H1 (cell line): ENCODE results near the gene NDUFB2. TPM values are rescaled to one million over a fixed set of nuclear protein-coding genes. Genes with fewer than 3 reads are reported as not detected.

ENCODE experiments used
- BCL11A ChIP-seq, 2 experiments: IDR thresholded peaks; one replicate each; pipeline ENCODE4 v1.6.1; 2011; ENCODE audit warnings: low read depth in 2 of 2, low read length in 2 of 2, mild to moderate bottlenecking in 2 of 2
- CBX8 ChIP-seq: fragments of 300-800, 300-1000 bp; sonication (generic); IDR thresholded peaks from 2 replicates; pipeline ENCODE4 v1.7.1; 2016; ENCODE audit warnings: low read depth, low read length, borderline replicate concordance
- CTBP2 ChIP-seq: IDR thresholded peaks from 2 replicates; pipeline ENCODE4 v1.7.0; 2011; ENCODE audit warnings: borderline replicate concordance, mild to moderate bottlenecking, moderate library complexity, mixed read lengths, low read length; ENCODE audit not compliant: insufficient read depth, insufficient read length
- EGR1 ChIP-seq: IDR thresholded peaks from 2 replicates; pipeline ENCODE4 v1.6.1; 2011; ENCODE audit warnings: low read depth, low read length, borderline replicate concordance
- EP300 ChIP-seq, 2 experiments: IDR thresholded peaks; 1 replicate in 1 of 2; 2 replicates in 1 of 2; pipeline ENCODE4 v1.6.1; 2011 to 2012; ENCODE audit warnings: low read depth in 2 of 2, low read length in 2 of 2, mild to moderate bottlenecking in 2 of 2, borderline replicate concordance in 1 of 2, inconsistent platforms in 1 of 2, moderate library complexity in 1 of 2
- HDAC6 ChIP-seq: IDR thresholded peaks from one replicate; pipeline ENCODE4 v1.7.1; 2012; ENCODE audit warnings: low read depth, mild to moderate bottlenecking, inconsistent platforms, low read length, moderate library complexity
- KDM1A ChIP-seq: fragments of 200-600, 300-600 bp; sonication (generic); IDR thresholded peaks from 2 replicates; pipeline ENCODE4 v1.7.1; 2016; ENCODE audit warnings: mild to moderate bottlenecking, low read length, borderline replicate concordance
- TAF1 ChIP-seq: IDR thresholded peaks from 2 replicates; pipeline ENCODE4 v1.6.1; 2011; ENCODE audit warnings: mild to moderate bottlenecking, low read depth, low read length
- TEAD4 ChIP-seq: IDR thresholded peaks from 2 replicates; pipeline ENCODE4 v1.6.1; 2012; ENCODE audit warnings: low read depth, low read length, inconsistent platforms, mixed read lengths
- polyA plus RNA-seq, 7 experiments: library from polyadenylated mRNA; depleted of rRNA in 3 of 7; stranded (reverse) in 5 of 7; unstranded in 2 of 7; fragments of >200 nt in 5 of 7; fragments of 200-250 nt in 2 of 7; gene quantifications; 1 replicate in 5 of 7; 2 replicates in 1 of 7; 4 replicates in 1 of 7; pipeline versions ENCODE4 v1.2.1 to v1.2.3, GENCODE V29; 2011 to 2013; ENCODE audit warnings: missing spikeins in 2 of 7, mixed read lengths in 2 of 7
- total RNA-seq: library from RNA; stranded (reverse); fragmentation: NEBNext Ultra II Directional; extraction: Animal tissue kit (Norgen Biotek cat#: 25700); gene quantifications from 2 replicates; pipeline ENCODE4 v1.2.1, GENCODE V29; 2021

The NDUFB2 gene
- total and polyA plus RNA-seq, 2 of the 8 experiments (the other 6 are each of a cell fraction or from before 2014, with no cell fraction given), result 168 to 881 TPM

DNA sequence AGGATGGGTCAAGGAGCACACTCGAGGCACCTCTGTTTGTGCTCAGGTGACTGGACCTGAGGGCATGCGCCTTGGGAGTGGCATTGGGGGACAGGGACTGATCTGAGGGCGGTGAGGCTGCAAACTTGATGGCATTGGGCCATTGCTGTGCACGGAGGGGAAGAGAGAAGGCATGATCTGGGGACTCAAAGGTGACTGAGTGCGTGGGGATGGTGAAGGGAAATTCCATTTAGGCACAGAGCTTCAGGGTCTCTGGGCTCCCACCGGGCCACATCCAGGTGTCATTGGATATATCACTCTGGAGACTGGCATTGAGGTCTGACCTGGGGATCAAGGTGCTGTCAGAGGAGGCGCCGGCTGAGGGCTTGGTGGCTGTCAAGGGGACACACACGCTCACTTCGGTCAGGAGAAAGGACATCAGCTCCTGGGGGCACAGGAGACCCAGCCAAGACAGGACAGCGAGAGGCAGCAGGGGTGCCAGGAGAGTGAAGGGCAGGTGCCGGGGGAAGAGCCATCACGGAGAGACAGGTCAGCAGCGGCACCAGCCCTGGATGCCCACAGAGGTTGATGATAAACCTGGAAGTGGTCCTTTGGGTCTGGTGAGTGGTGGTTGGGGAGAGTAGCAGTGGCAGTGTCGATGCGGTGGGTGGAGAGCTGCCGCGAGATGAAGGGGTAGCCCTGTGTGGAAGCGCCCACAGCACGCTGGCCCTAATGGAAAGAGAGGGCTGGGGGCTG is 18.3 kb upstream of the NDUFB2 start (continued):
- TF ChIP-seq CTBP2 (no peak), HDAC6 (no peak), TEAD4 (no peak), EGR1 (no peak), EP300 (IDR thresholded peaks at IDR 0.05; ENCODE audit: borderline replicate concordance in 1 of 2, low read depth in 2 of 2, low read length in 2 of 2) (no peak), CBX8 (no peak), TAF1 (no peak), BCL11A (IDR thresholded peaks at IDR 0.05; ENCODE audit: low read depth in 2 of 2, low read length in 2 of 2) (no peak), KDM1A (no peak)
